NT2/D1 (cell line): ENCODE data around the gene DSCAM.

Source experiments
- SUZ12 ChIP-seq: IDR thresholded peaks from 2 replicates; pipeline ENCODE4 v1.6.1; 2011; ENCODE audit not compliant: insufficient read length, insufficient read depth; ENCODE audit errors: extremely low read depth
- YY1 ChIP-seq: IDR thresholded peaks from 2 replicates; pipeline ENCODE4 v1.6.1; 2011; ENCODE audit not compliant: insufficient read length, insufficient read depth
- ZNF274 ChIP-seq: IDR thresholded peaks from 2 replicates; pipeline ENCODE4 v1.6.1; 2011; ENCODE audit warnings: mild to moderate bottlenecking, low read depth, low read length

- TF ChIP-seq ZNF274, result no peak
- no peak for TF ChIP-seq YY1
- no peak for TF ChIP-seq SUZ12
Observed at GRCh38 chr21:40490408-40490807, 356.6 kb downstream of the DSCAM start.
